ENCODE data around the gene AAGAB.
"Not testable (repeated sequence)": the region's sequence is repeated elsewhere in the genome, so short reads cannot be mapped to it uniquely, and the experiment has no call there.

AAGAB gene

GRCh38 chr15:67157521-67158252 is 96.8 kb downstream of the AAGAB start:
- Histone ChIP-seq H3K27ac (ENCODE audit: low read depth in 2 of 2, low read length in 2 of 2) (no peak overlapping the region), H3K36me3 (ENCODE audit: control insufficient read depth in 2 of 2, insufficient read depth in 2 of 2, low read length in 2 of 2) (peaks cover 0 to 3% of the 10 kb centered on the region in 2 donors)

GRCh38 chr15:67156834-67157233 is 97.6 kb downstream of the AAGAB start:
- no peak overlapping the region for H3K9ac ChIP-seq (ENCODE audit: low read depth in 1 of 2, low read length in 2 of 2)
- H3K27ac ChIP-seq (ENCODE audit: low read depth in 2 of 2, low read length in 2 of 2), result no peak overlapping the region
- H3K4me1 ChIP-seq (ENCODE audit: control insufficient read depth in 2 of 2, insufficient read depth in 2 of 2, low read length in 2 of 2), result peaks cover 0 to 8% of the 10 kb centered on the region in 2 donors
- no peak overlapping the region for H3K4me3 ChIP-seq (ENCODE audit: low read length in 2 of 2)
- H3K9me3 ChIP-seq (ENCODE audit: control insufficient read depth in 2 of 2, low read length in 2 of 2), result no peaks in the 10 kb centered on the region
- H3K36me3 ChIP-seq (ENCODE audit: control insufficient read depth in 2 of 2, insufficient read depth in 2 of 2, low read length in 2 of 2), result peaks cover 0 to 3% of the 10 kb centered on the region in 2 donors
- H3K27me3 ChIP-seq (ENCODE audit: control insufficient read depth in 2 of 2, insufficient read depth in 2 of 2, low read length in 2 of 2), result no peaks in the 10 kb centered on the region

More at GRCh38 chr15:67157521-67158252, 96.8 kb downstream of the AAGAB start:
- Histone ChIP-seq H3K4me1 (ENCODE audit: control insufficient read depth in 2 of 2, insufficient read depth in 2 of 2, low read length in 2 of 2) (peaks cover 0 to 8% of the 10 kb centered on the region in 2 donors), H3K27me3 (ENCODE audit: control insufficient read depth in 2 of 2, insufficient read depth in 2 of 2, low read length in 2 of 2) (no peaks in the 10 kb centered on the region), H3K4me3 (ENCODE audit: low read length in 2 of 2) (no peak overlapping the region), H3K9me3 (ENCODE audit: control insufficient read depth in 2 of 2, low read length in 2 of 2) (no peaks in the 10 kb centered on the region), H3K9ac (ENCODE audit: low read depth in 1 of 2, low read length in 2 of 2) (no peak overlapping the region)

DNA sequence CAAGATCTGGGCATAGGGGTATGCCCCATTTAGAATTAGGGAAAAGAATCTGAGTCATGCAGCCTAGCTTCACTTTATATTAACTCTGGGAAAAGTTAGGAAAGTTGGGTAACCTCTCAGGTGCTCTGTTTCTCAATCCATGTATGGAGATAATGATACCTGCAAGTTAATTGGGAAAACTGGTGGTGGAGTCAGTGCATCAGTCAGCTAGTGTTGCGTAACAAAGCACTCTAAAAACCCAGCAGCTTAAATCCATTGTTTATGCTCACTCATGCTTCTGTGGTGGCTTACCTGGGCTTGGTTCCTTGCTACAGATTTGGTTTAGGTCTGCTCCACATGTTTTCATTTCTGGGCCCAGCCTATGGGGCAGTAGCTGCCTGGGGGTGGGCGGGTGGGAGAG is 98.0 kb downstream of the AAGAB start:
- Histone ChIP-seq H3K27me3 (ENCODE audit: control insufficient read depth in 2 of 2, insufficient read depth in 2 of 2, low read length in 2 of 2) (no peaks in the 10 kb centered on the region), H3K9me3 (ENCODE audit: control insufficient read depth in 2 of 2, low read length in 2 of 2) (no peaks in the 10 kb centered on the region), H3K36me3 (ENCODE audit: control insufficient read depth in 2 of 2, insufficient read depth in 2 of 2, low read length in 2 of 2) (peaks cover 0 to 3% of the 10 kb centered on the region in 2 donors), H3K4me1 (ENCODE audit: control insufficient read depth in 2 of 2, insufficient read depth in 2 of 2, low read length in 2 of 2) (peaks cover 0 to 6% of the 10 kb centered on the region in 2 donors), H3K27ac (ENCODE audit: low read depth in 2 of 2, low read length in 2 of 2) (no peak overlapping the region), H3K9ac (ENCODE audit: low read depth in 1 of 2, low read length in 2 of 2) (no peak overlapping the region), H3K4me3 (ENCODE audit: low read length in 2 of 2) (no peak overlapping the region)

DNA sequence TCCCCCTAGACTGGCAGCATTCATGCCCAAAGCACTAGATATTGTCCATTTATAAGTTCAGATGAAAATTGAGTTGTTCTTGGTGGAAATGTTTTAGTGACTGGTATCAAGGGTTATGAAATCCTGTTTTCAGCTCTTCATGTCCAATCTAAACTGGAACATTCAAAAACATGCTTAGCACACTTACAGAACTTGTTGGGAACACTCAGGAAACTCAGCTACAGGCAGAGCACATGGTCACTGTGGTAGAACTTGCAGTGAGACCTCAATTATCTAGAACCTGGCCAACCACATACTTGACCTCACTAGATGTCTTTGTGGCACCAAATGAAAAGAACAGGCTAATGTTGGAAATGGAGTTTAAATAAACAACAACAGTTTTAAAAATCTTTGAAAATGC is 100.2 kb downstream of the AAGAB start:
- Histone ChIP-seq H3K9me3 (ENCODE audit: control insufficient read depth in 2 of 2, low read length in 2 of 2) (no peaks in the 10 kb centered on the region), H3K4me1 (ENCODE audit: control insufficient read depth in 2 of 2, insufficient read depth in 2 of 2, low read length in 2 of 2) (peaks cover 7 to 11% of the 10 kb centered on the region in 2 donors), H3K4me3 (ENCODE audit: low read length in 2 of 2) (no peak overlapping the region), H3K36me3 (ENCODE audit: control insufficient read depth in 2 of 2, insufficient read depth in 2 of 2, low read length in 2 of 2) (peaks cover 0 to 3% of the 10 kb centered on the region in 2 donors), H3K9ac (ENCODE audit: low read depth in 1 of 2, low read length in 2 of 2) (no peak overlapping the region), H3K27ac (ENCODE audit: low read depth in 2 of 2, low read length in 2 of 2) (no peak overlapping the region), H3K27me3 (ENCODE audit: control insufficient read depth in 2 of 2, insufficient read depth in 2 of 2, low read length in 2 of 2) (no peaks in the 10 kb centered on the region)

DNA sequence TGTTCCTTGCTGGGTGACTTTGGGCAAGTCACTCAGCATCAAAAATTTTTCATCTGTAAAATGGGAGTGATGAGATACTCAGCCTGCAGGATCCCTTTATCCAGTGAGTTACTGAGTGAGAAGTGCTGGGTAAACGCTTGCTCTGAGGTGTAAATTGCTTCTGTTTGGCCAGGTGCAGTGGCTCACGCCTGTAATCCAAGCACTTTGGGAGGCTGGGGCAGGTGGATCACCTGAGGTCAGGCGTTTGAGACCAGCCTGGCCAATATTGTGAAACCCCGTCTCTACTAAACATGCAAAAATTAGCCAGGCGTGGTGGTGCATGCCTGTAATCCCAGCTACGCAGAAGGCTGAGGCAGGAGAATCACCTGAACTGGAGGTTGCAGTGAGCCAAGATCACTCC is 101.4 kb downstream of the AAGAB start:
- H3K4me1 ChIP-seq (ENCODE audit: control insufficient read depth in 2 of 2, insufficient read depth in 2 of 2, low read length in 2 of 2), result peaks cover 16 to 22% of the 10 kb centered on the region in 2 donors
- not testable (repeated sequence) for H3K36me3 ChIP-seq (ENCODE audit: control insufficient read depth in 2 of 2, insufficient read depth in 2 of 2, low read length in 2 of 2); H3K27ac ChIP-seq (ENCODE audit: low read depth in 2 of 2, low read length in 2 of 2)

GRCh38 chr15:67152429-67152828 is 102.0 kb downstream of the AAGAB start:
- H3K27ac ChIP-seq (ENCODE audit: low read depth in 2 of 2, low read length in 2 of 2), result no peak overlapping the region
- H3K4me1 ChIP-seq (ENCODE audit: control insufficient read depth in 2 of 2, insufficient read depth in 2 of 2, low read length in 2 of 2), result peaks cover 22 to 28% of the 10 kb centered on the region in 2 donors

More for the DNA sequence above, 101.4 kb downstream of the AAGAB start:
- H3K9me3 ChIP-seq (ENCODE audit: control insufficient read depth in 2 of 2, low read length in 2 of 2); H3K4me3 ChIP-seq (ENCODE audit: low read length in 2 of 2); H3K27me3 ChIP-seq (ENCODE audit: control insufficient read depth in 2 of 2, insufficient read depth in 2 of 2, low read length in 2 of 2); H3K9ac ChIP-seq (ENCODE audit: low read depth in 1 of 2, low read length in 2 of 2): not testable (repeated sequence)

More at GRCh38 chr15:67152429-67152828, 102.0 kb downstream of the AAGAB start:
- H3K27me3 ChIP-seq (ENCODE audit: control insufficient read depth in 2 of 2, insufficient read depth in 2 of 2, low read length in 2 of 2), result no peaks in the 10 kb centered on the region
- peaks cover 0 to 2% of the 10 kb centered on the region in 2 donors for H3K36me3 ChIP-seq (ENCODE audit: control insufficient read depth in 2 of 2, insufficient read depth in 2 of 2, low read length in 2 of 2)
- H3K9me3 ChIP-seq (ENCODE audit: control insufficient read depth in 2 of 2, low read length in 2 of 2), result no peaks in the 10 kb centered on the region
- H3K4me3 ChIP-seq (ENCODE audit: low read length in 2 of 2), result no peak overlapping the region
- no peak overlapping the region for H3K9ac ChIP-seq (ENCODE audit: low read depth in 1 of 2, low read length in 2 of 2)

Data from mucosa of rectum (tissue), 2 donors.